GM21737 (cell line): ENCODE data around the gene DGCR8.

Source experiments
- ATAC-seq: cut with Tn5 transposase; IDR thresholded peaks from one replicate; pipeline ENCODE4 v1.9.1; 2021; ENCODE audit warnings: mild to moderate bottlenecking, moderate library complexity; ENCODE audit not compliant: unreplicated experiment

The DGCR8 gene

DNA sequence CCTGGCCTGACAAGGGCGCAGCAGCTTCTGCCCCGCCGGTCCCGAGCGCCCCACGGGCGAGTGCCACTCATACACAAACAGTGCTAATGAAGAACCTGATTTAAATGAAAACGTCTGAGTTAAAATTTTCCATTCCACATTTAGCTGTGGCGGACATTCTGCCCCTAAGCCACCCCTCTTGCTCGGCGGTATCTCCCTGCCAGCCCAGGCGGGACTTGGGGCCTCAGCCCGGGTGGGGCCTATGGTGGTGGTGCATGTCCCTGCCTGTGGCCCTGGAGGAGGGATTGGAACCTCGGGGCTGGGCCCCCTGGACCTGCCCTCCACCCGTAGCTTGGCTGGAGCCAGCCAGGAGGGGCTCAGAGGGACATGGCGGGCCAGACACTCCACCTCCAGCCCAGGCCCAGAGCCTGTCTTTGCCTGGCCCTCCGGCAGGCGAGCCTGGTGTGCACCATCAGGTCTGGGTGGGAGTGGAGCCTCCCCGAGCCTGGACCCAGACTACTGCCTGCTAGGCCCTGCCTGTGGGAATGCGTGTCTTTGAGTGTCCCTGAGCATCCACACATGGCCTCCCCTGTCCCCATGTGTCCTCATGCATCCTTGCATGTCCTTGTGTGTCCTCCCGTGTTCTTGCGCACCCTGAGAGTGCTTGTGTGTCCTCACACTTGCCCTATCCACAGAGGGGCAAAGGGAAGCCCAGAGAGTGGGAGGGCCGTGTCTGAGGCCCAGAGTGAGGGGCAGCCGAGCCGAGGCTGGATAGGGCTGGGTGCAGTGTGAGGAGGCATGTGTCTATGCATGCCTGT is 56.0 kb downstream of the DGCR8 start:
- ATAC-seq = no peak

- ATAC-seq = no peak
Observed at GRCh38 chr22:20136603-20136873, 56.5 kb downstream of the DGCR8 start.

GRCh38 chr22:20137113-20137512 is 57.1 kb downstream of the DGCR8 start:
- no peak for ATAC-seq

GRCh38 chr22:20137671-20138416 is 57.8 kb downstream of the DGCR8 start:
- no peak for ATAC-seq

DNA sequence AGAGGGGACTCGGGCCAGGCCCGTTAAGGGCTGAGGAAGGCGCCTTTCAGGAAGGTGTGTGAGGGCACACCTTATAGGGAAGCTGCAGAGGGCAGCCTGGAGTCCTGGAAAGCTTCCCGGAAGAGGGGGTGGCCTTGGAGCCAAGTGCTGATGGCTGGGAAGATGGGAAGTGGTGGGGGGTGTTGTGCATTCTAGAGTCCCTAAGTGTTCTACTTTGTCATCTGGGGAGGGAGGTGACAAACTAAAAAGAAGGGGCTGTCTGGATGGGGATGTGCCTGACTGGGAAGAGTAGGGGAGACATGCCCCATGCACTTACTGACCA is 58.3 kb downstream of the DGCR8 start:
- ATAC-seq = no peak

DNA sequence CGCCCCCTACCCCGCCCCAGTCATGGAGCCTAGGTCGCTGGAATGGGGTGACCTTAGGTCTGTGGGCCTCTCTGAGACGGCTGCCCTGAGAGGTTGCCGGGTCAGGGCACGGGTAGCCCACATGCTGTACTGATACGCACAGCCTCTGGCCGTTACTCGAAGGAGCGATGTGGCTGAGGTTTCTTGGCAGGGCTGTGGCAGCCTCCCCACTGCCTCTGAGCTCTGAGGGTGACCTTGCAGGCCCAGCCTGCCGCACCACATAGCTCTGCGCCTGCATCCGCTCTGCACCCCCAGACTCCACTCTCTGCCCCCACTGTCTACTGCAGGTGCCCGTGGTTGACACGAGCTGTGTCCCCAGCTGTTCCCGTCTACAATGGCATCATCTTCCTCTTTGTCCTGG is 58.8 kb downstream of the DGCR8 start:
- ATAC-seq = no peak

DNA sequence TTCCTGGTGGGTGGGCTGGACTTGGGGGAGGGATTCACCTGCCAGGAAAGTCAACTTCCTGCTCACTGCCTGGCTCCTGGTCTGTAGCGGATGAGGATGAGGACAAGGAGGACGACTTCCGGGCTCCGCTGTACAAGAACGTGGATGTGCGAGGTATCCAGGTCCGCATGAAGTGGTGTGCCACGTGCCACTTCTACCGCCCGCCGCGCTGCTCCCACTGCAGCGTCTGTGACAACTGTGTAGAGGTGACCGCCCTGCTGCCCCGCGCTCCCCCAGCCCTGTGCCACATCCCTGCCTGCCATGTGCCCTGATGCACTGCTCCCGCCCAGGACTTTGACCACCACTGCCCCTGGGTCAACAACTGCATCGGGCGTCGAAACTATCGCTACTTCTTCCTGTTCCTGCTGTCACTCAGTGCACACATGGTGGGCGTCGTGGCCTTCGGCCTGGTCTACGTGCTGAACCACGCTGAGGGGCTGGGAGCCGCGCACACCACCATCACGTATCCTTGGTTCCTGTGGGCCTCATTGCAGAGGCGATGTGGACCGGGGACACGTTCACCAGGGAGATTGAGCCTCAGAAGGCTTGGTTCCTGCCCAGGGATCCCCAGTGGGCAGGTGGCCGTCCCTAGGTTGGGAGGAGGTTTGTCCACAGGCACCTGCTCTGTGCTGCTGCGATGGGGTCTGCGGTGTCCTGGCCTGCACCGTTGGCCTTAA is 59.5 kb downstream of the DGCR8 start:
- ATAC-seq = no peak

- no peak for ATAC-seq
Observed at GRCh38 chr22:20140107-20140445, 60.0 kb downstream of the DGCR8 start.

GRCh38 chr22:20140521-20140964 is 60.5 kb downstream of the DGCR8 start:
- ATAC-seq = no peak

- no peak for ATAC-seq
Observed at GRCh38 chr22:20141186-20142077, 61.4 kb downstream of the DGCR8 start.

DNA sequence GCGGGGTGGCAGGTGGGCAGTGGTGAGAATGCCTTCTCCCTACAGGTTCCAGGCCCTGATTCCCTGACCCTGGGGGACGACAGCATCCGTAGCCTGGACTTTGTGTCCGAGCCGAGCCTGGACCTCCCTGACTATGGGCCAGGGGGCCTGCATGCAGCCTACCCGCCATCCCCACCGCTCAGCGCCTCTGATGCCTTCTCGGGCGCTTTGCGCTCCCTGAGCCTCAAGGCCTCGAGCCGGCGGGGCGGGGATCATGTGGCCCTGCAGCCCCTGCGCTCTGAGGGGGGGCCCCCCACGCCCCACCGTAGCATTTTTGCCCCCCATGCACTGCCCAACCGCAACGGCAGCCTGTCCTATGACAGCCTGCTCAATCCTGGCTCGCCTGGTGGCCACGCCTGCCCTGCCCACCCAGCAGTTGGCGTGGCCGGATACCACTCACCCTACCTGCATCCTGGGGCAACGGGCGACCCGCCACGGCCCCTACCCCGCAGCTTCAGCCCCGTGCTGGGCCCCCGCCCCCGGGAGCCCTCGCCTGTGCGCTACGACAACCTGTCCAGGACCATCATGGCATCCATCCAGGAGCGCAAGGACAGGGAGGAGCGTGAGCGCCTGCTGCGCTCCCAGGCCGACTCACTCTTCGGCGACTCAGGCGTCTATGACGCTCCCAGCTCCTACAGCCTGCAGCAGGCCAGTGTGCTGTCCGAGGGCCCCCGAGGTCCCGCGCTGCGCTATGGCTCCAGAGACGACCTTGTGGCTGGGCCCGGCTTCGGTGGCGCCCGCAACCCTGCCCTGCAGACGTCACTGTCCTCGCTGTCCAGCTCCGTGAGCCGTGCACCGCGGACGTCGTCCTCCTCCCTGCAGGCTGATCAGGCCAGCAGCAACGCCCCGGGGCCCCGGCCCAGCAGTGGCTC is 62.9 kb downstream of the DGCR8 start:
- ATAC-seq = no peak

- ATAC-seq = no peak
Observed at GRCh38 chr22:20143883-20144665, 64.0 kb downstream of the DGCR8 start.

- ATAC-seq = no peak
Observed at GRCh38 chr22:20145206-20145831, 65.3 kb downstream of the DGCR8 start.

- no peak for ATAC-seq
Observed at GRCh38 chr22:20145832-20146223, 65.8 kb downstream of the DGCR8 start.

GRCh38 chr22:20146777-20147176 is 66.7 kb downstream of the DGCR8 start:
- no peak for ATAC-seq

- ATAC-seq = no peak
Observed at GRCh38 chr22:20147237-20147988, 67.4 kb downstream of the DGCR8 start.

DNA sequence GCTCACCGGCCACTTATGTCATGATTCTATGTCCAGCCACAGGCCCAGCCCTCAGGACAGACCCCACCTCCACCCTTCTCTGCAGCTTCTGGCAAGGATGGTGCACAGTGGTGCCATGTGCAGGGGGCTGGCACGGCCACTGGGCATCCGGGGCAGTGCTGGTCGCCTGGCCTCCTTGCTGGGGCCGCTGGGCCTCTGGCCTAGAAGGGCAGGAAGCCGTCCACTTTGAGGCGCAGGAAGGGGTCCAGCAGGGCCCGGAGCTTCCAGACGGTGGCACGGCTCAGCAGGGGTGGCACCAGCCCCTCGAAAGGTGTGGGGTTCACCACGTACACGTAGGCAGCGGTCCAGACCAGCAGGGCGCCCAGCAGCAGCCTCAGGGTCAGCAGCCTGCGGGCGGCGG is 68.4 kb downstream of the DGCR8 start:
- ATAC-seq = no peak
